Ovary (tissue), 9 donors: ENCODE results near the gene SMAD2. TPM values are rescaled to one million over a fixed set of nuclear protein-coding genes. Genes with fewer than 3 reads are reported as not detected.

Experiments used
- DNase-seq, 5 donors: peaks; one replicate each; pipeline ENCODE4 v3.0.0-alpha.2; 2019 to 2020
- H3K27ac ChIP-seq, 2 donors: fragments of 200-600 bp; one replicate each; pipeline versions ENCODE4 v1.5.1 to v1.8.0; 2019 to 2022
- H3K27me3 ChIP-seq: fragments of 200-600 bp; one replicate; pipeline ENCODE4 v1.8.0; 2022
- H3K36me3 ChIP-seq: fragments of 200-600 bp; sonication (generic); one replicate; pipeline ENCODE4 v1.5.1; 2019
- H3K4me1 ChIP-seq: one replicate; pipeline ENCODE4 v1.8.1; 2013; ENCODE audit warnings: mild to moderate bottlenecking, moderate library complexity; ENCODE audit not compliant: insufficient read depth
- H3K4me3 ChIP-seq: fragments of 200-600 bp; sonication (generic); one replicate; pipeline ENCODE4 v1.5.1; 2017
- H3K9me3 ChIP-seq, 2 donors: fragments of 200-600 bp in 1 of 2; sonication (generic) in 1 of 2; one replicate each; pipeline versions ENCODE4 v1.5.1 to v1.8.1; 2013 to 2019; ENCODE audit warnings: mild to moderate bottlenecking in 1 of 2, moderate library complexity in 1 of 2
- CTCF ChIP-seq, 3 donors: fragments of 450-650 bp in 2 of 3; fragments of 200-600 bp in 1 of 3; IDR thresholded peaks; one replicate each; pipeline versions ENCODE4 v1.5.1 to v1.8.0; 2016 to 2022; ENCODE audit warnings: antibody characterized with exemption in 3 of 3, mild to moderate bottlenecking in 1 of 3
- EP300 ChIP-seq: sonication (generic); formaldehyde crosslinking; IDR thresholded peaks from one replicate; pipeline ENCODE4 v1.6.1; 2017; ENCODE audit warnings: antibody characterized with exemption
- POLR2A ChIP-seq: fragments of 450-650 bp; IDR thresholded peaks from one replicate; pipeline ENCODE4 v1.6.1; 2017; ENCODE audit warnings: antibody characterized with exemption, mild to moderate bottlenecking, moderate library complexity
- WGBS, 3 donors: extraction: QIAGEN DNeasy Blood & Tissue Kit in 1 of 3; methylation state at CpG; one replicate each; pipeline versions ENCODE4 v1.1.5 to v1.1.7; 2013 to 2017; 5-methylcytosine and 5-hydroxymethylcytosine counted together
- intact Hi-C, 4 donors: fragments of 100-400 bp; cut with DNase I; formaldehyde crosslinking; loops; one replicate each; pipeline versions ENCODE4 v1.11.0 to v1.15.1; 2022 to 2023
- polyA plus RNA-seq, 2 donors: library from polyadenylated mRNA; stranded (reverse); fragments of 200-250 nt in 1 of 2; fragments of 350-450 nt in 1 of 2; fragmentation: Illumina TruSeq in 1 of 2; extraction: RNeasy Lipid Tissue Mini Kit (QIAGEN cat#74804) in 1 of 2; gene quantifications; one replicate each; pipeline ENCODE4 v1.2.3, GENCODE V29; 2013 to 2014
- total RNA-seq, 7 donors: library from RNA; depleted of rRNA in 2 of 7; stranded (reverse); fragments of >200 nt in 2 of 7; fragmentation: NEBNext Ultra II Directional in 3 of 7; extraction: Animal tissue kit (Norgen Biotek cat#: 25700) in 3 of 7; gene quantifications; one replicate each; pipeline versions ENCODE4 v1.1.0 to v1.2.4, GENCODE V29; 2016 to 2023
- donor health status: DM: no; HTN: no; CAD: no; lungs with moderate emphysema.
- donor health status: DM: no; HTN: no; CAD: no.
- donor health status: Bipolar disorder and iron deficiency.
- donor health status: DM: yes; HTN: yes; CAD: no.
- donor health status: DM: no; HTN: no; CAD: no.
- donor health status: DM: yes; HTN: yes; CAD: no.

SMAD2 gene
- total and polyA plus RNA-seq, 9 donors: 27.9 to 160 (median 130) TPM

DNA sequence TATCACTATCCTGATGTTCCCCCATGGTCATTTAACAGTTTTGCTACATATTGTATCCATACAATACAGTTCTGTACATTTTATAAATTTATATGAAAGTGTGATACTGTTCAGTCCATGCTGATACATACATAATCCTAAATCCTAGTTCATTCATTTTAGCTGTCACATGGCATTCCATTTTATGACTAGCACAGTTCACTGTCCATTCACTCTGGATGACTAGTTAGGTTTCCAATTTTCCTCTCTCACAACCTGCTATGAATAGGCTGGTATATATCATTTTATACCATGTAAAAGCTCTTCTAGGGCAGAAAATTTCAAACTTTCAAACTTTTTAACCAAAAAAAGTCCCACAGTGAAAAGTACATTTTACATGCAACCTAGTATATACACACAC is 15.2 kb downstream of the SMAD2 start:
- Histone ChIP-seq H3K9me3 (no peaks in the 10 kb centered on the region), H3K36me3 (no peaks in the 10 kb centered on the region), H3K4me1 (peaks cover 9% of the 10 kb centered on the region), H3K4me3 (no peak overlapping the region), H3K27ac (no peak overlapping the region), H3K27me3 (no peaks in the 10 kb centered on the region)
- TF ChIP-seq EP300 (no peak), POLR2A (no peak), CTCF (IDR thresholded peaks at IDR 0.05) (no peak)
- intact Hi-C loops: no loop called here
- no peak for DNase-seq

GRCh38 chr18:47912794-47913585 is 17.5 kb downstream of the SMAD2 start:
- no peak overlapping the region for H3K27ac ChIP-seq
- H3K27me3 ChIP-seq: no peaks in the 10 kb centered on the region
- no peaks in the 10 kb centered on the region for H3K36me3 ChIP-seq
- TF ChIP-seq EP300 (no peak), CTCF (IDR thresholded peaks at IDR 0.05) (no peak)
- H3K4me3 ChIP-seq: no peak overlapping the region
- intact Hi-C loops: no loop called here
- no peak for DNase-seq
- no peaks in the 10 kb centered on the region for H3K9me3 ChIP-seq
- WGBS, 3 donors: 85 to 89% (median 88%) methylated on average over 11 of the region's 11 CpGs
- peaks cover 8% of the 10 kb centered on the region for H3K4me1 ChIP-seq

DNA sequence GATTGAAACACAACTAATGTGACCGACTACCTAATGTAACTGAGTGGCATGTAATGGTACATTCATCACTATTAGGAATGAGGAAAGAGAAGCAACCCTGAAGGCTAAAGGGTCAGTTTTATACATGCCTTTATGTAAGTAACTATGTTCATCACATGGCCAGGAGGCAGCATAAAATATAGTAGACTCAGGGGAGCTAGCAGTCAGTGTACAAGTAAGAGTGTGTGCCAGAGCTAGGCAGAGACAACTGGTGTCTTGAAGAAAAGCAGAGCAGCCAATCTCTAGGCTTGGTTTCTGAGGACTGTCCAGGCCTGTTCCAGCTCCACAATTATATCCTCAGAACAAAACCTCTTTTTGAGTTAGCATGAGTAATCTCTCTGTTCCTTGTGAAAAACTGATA is 18.1 kb downstream of the SMAD2 start:
- Histone ChIP-seq H3K27ac (no peak overlapping the region), H3K4me3 (no peak overlapping the region), H3K36me3 (no peaks in the 10 kb centered on the region), H3K27me3 (no peaks in the 10 kb centered on the region), H3K4me1 (peaks cover 8% of the 10 kb centered on the region), H3K9me3 (no peaks in the 10 kb centered on the region)
- 57 to 75% (median 71%) methylated on average over 1 of the region's 1 CpG for WGBS, 3 donors
- intact Hi-C loops: no loop called here
- no peak for TF ChIP-seq EP300
- no peak for TF ChIP-seq CTCF (IDR thresholded peaks at IDR 0.05)
- TF ChIP-seq POLR2A: no peak
- DNase-seq: no peak

- no peaks in the 10 kb centered on the region for H3K27me3 ChIP-seq
- peaks cover 8% of the 10 kb centered on the region for H3K4me1 ChIP-seq
- DNase-seq: no peak
- no peak overlapping the region for H3K4me3 ChIP-seq
- intact Hi-C loops: no loop called here
- H3K9me3 ChIP-seq: no peaks in the 10 kb centered on the region
- 23 to 36% (median 33%) methylated on average over 4 of the region's 4 CpGs for WGBS, 3 donors
- no peaks in the 10 kb centered on the region for H3K36me3 ChIP-seq
- no peak overlapping the region for H3K27ac ChIP-seq
- TF ChIP-seq CTCF (IDR thresholded peaks at IDR 0.05): no peak
- TF ChIP-seq EP300: no peak
- TF ChIP-seq POLR2A: no peak
These were observed 18.6 kb downstream of the SMAD2 start for GRCh38 chr18:47911877-47912276.
